GM10248 (cell line): ENCODE results near the gene CHCHD6.

Experiments used
- CTCF ChIA-PET: fragments of 300-600 bp; sonication (Branson Sonifier 250); formaldehyde crosslinking; extraction: SDS; loops from one replicate; lab custom pipeline; 2021; ENCODE audit warnings: antibody characterized with exemption; lab: Yijun Ruan, JAX
- POLR2A ChIA-PET: fragments of 350-650 bp; sonication (Branson Sonifier 250); formaldehyde crosslinking; extraction: SDS; loops from one replicate; lab custom pipeline; 2020; ENCODE audit warnings: antibody characterized with exemption; lab: Yijun Ruan, JAX
- DNase-seq: peaks from one replicate; pipeline ENCODE4 v3.0.0; 2012; ENCODE audit errors: extremely low spot score
- TF ChIP-seq, protein P1 (sequence below): IDR thresholded peaks from 2 replicates; pipeline ENCODE4 v1.5.1; 2012; ENCODE audit warnings: mild to moderate bottlenecking, low read depth; ENCODE audit errors: extremely low read depth, missing control alignments, control extremely low read depth

The CHCHD6 gene

DNA sequence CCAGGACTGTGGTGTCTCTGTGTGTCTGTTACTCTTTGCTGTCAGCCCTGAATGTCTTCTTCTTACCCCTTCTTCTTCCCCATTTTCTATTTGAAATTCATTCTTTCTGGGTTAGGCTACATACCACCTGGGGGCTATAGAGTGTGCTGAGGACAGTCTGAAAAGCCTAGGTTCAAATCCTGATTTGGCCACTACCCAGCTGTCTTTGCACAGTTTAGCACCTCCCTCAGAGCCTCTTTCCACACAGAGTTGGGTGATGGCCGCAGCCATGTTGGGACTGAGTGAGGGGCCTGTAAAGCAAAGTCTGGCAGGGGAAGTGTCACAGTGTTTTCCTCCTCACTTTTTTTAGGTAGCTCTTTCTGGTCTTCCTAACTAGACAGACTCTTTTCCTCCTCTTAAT is 113.7 kb downstream of the CHCHD6 start:
- no peak for DNase-seq
- POLR2A ChIA-PET = no interaction called here
- TF ChIP-seq, protein P1, sequence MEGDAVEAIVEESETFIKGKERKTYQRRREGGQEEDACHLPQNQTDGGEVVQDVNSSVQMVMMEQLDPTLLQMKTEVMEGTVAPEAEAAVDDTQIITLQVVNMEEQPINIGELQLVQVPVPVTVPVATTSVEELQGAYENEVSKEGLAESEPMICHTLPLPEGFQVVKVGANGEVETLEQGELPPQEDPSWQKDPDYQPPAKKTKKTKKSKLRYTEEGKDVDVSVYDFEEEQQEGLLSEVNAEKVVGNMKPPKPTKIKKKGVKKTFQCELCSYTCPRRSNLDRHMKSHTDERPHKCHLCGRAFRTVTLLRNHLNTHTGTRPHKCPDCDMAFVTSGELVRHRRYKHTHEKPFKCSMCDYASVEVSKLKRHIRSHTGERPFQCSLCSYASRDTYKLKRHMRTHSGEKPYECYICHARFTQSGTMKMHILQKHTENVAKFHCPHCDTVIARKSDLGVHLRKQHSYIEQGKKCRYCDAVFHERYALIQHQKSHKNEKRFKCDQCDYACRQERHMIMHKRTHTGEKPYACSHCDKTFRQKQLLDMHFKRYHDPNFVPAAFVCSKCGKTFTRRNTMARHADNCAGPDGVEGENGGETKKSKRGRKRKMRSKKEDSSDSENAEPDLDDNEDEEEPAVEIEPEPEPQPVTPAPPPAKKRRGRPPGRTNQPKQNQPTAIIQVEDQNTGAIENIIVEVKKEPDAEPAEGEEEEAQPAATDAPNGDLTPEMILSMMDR = no peak
- CTCF ChIA-PET = interaction anchor here (0.9 kb wide), 1 partner anchor 66 kb away, joined by 3 read pairs; no protein-coding TSS in a partner anchor

DNA sequence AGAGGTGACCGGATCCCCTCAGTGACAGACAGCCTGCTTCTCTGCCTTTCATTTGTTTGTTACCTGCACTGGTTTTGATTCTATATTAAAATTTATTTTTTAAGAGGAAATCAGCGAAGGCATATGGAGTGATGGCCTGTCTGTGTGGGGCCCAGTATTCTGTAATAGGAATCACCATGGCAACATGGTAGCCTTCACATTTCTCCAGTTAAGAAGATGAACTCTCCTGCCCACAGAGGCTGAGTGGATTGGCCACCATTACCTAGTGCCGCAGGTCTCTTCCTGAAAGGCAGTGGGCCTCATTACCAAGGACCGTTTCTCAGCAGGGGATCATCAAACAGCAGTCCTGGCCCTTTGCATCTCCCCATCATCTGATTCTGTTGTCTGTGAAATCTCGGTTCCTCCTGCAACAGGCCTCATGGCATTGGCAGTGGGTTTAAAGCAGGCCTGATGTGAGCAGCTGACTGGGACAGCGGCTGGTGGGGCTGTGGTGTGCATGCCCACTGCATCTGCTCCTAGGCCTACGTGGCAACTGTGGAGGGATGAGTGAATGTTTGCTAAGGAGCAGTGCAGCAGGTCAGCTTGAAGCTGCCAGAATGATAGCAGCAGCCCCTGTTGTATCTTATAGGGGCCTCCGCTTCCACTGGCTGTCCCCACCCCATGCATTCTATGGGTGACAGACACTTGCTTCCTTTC is 114.5 kb downstream of the CHCHD6 start:
- ChIA-PET CTCF (interaction anchor here (1.4 kb wide), 1 partner anchor 8 kb away, joined by 3 read pairs; no protein-coding TSS in a partner anchor), POLR2A (no interaction called here)
- DNase-seq = no peak
- TF ChIP-seq, protein P1 = no peak

DNA sequence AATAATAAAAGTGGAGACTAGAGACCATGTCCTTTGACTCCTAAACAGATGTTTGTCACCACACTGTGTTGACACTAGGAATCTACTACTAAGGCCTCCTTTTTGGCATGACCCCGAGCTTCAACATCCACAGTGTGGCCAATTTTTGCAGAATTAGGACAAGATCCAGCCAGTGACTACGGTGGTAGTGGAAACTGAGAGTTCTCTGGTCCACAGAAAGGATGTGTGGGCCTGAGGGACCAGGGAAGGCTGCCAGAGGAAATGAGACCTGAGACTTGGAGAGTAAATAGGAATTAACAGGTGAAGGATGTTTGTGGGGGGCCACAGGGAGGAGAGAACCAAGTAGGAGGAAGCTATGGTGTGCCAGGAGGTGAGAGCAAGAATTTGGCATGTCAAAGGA is 122.7 kb downstream of the CHCHD6 start:
- TF ChIP-seq, protein P1 = no peak
- POLR2A ChIA-PET = no interaction called here
- CTCF ChIA-PET = interaction anchor here (1.4 kb wide), 1 partner anchor 11 kb away, joined by 3 read pairs; no protein-coding TSS in a partner anchor
- no peak for DNase-seq

DNA sequence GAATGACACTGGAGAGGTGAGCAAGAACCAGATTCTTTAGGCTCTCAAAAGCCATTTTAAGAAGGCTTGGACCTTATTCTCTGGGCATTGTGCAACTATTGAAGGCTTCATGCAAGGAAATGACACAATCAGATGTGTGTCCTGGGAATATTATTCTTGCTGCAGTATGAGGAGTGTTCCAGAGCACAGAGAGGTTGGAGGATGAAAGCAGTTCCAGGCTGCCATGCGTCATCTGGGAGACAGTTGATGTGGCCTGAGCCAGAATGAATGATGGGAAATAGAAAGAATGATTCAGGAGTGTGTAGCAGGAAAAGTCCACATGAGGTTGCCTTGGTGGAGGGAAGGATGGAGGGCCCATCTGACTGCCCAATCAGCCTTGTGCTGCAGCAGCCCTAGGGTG is 123.1 kb downstream of the CHCHD6 start:
- TF ChIP-seq, protein P1 = no peak
- CTCF ChIA-PET = interaction anchor here (1.4 kb wide), 1 partner anchor 12 kb away, joined by 3 read pairs; no protein-coding TSS in a partner anchor
- POLR2A ChIA-PET = no interaction called here
- DNase-seq = no peak

DNA sequence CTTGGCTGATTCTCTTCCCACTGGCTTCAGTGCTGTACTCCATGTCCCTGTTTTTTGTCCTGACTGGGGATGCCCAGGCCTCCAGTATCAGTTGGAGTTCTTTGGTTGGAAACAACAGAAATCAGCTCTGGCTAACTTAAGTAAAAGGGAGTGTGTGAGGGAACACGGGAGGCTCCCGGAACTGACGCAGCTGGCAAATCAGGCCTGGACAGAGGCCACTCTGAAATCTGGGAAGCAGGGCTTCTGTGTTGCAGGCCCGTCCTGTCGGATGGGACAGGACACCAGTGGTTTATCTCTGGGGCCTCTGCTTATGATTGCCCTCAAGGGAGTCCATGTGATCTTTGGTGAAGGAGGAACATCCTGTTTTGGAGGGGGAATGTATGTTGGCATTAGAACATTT is 124.3 kb downstream of the CHCHD6 start:
- ChIA-PET POLR2A (no interaction called here), CTCF (no interaction called here)
- no peak for DNase-seq
- TF ChIP-seq, protein P1 = no peak

DNA sequence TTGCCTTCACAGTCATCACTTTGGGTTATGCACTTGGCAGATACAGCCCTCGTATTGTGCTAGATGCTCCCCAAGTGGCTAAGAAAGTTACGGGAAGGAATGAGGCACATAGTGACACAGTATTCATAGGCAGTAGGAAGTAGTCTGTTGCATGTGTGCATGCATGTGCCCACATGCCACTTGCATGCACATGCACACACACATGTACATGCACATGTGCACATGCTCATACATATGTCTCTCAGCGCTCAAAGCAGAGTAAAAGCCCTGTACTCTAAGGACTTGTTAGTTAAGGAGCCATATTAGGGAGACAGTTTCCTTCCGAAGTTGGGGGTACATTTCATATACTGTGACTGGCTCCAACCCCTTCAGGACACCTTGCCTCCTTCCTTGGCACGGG is 128.9 kb downstream of the CHCHD6 start:
- ChIA-PET CTCF (interaction anchor here (1.4 kb wide), 1 partner anchor 13 kb away, joined by 3 read pairs; no protein-coding TSS in a partner anchor), POLR2A (no interaction called here)
- no peak for DNase-seq
- TF ChIP-seq, protein P1 = no peak
